Bronchial epithelial cell (primary cell): Measurements from ENCODE around the gene AGBL3. TPM values are rescaled to one million over a fixed set of nuclear protein-coding genes. Genes with fewer than 3 reads are reported as not detected.

Experiments
- DNase-seq: peaks from one replicate; pipeline ENCODE4 v3.0.0-alpha.2; 2010; ENCODE audit warnings: low read depth
- FAIRE-seq: peaks from 2 replicates; lab custom pipeline; 2011; peaks lifted over from hg19 to GRCh38; lab: Jason Lieb, UNC
- H3K27me3 ChIP-seq: 2 replicates; pipeline ENCODE4 v1.5.1; 2011; ENCODE audit warnings: low read length; ENCODE audit not compliant: control insufficient read depth, insufficient read depth
- H3K36me3 ChIP-seq: 2 replicates; pipeline ENCODE4 v1.5.1; 2011; ENCODE audit warnings: low read length; ENCODE audit not compliant: control insufficient read depth, insufficient read depth
- H3K4me3 ChIP-seq: 2 replicates; pipeline ENCODE4 v1.5.1; 2011; ENCODE audit warnings: mild to moderate bottlenecking, low read depth, low read length, control low read depth
- total RNA-seq: library from RNA; depleted of rRNA; stranded (reverse); fragments of >200 nt; gene quantifications from 2 replicates; pipeline ENCODE4 v1.2.1, GENCODE V29; 2014
- TF ChIP-seq, protein P1 (sequence below): IDR thresholded peaks from 2 replicates; pipeline ENCODE4 v1.5.1; 2011; ENCODE audit warnings: mild to moderate bottlenecking, moderate library complexity, low read length, control low read depth, inconsistent platforms; ENCODE audit not compliant: insufficient read depth, severe bottlenecking

The AGBL3 gene
- total RNA-seq, 1 donor from 2014 or later: 1.8 TPM

DNA sequence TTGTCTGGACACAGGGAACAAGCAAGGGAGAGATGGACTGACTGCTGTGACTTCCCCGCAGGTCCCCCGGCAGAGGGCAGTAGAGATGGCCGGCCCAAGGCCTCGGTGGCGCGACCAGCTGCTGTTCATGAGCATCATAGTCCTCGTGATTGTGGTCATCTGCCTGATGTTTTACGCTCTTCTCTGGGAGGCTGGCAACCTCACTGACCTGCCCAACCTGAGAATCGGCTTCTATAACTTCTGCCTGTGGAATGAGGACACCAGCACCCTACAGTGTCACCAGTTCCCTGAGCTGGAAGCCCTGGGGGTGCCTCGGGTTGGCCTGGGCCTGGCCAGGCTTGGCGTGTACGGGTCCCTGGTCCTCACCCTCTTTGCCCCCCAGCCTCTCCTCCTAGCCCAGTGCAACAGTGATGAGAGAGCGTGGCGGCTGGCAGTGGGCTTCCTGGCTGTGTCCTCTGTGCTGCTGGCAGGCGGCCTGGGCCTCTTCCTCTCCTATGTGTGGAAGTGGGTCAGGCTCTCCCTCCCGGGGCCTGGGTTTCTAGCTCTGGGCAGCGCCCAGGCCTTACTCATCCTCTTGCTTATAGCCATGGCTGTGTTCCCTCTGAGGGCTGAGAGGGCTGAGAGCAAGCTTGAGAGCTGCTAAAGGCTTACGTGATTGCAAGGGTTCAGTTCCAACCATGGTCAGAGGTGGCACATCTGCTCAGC, 178.2 kb downstream of the AGBL3 start:
- TF ChIP-seq, protein P1, sequence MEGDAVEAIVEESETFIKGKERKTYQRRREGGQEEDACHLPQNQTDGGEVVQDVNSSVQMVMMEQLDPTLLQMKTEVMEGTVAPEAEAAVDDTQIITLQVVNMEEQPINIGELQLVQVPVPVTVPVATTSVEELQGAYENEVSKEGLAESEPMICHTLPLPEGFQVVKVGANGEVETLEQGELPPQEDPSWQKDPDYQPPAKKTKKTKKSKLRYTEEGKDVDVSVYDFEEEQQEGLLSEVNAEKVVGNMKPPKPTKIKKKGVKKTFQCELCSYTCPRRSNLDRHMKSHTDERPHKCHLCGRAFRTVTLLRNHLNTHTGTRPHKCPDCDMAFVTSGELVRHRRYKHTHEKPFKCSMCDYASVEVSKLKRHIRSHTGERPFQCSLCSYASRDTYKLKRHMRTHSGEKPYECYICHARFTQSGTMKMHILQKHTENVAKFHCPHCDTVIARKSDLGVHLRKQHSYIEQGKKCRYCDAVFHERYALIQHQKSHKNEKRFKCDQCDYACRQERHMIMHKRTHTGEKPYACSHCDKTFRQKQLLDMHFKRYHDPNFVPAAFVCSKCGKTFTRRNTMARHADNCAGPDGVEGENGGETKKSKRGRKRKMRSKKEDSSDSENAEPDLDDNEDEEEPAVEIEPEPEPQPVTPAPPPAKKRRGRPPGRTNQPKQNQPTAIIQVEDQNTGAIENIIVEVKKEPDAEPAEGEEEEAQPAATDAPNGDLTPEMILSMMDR: peak; percentile 8
- FAIRE-seq (no peak), DNase-seq (no peak)
- H3K27me3 ChIP-seq: no peaks in the 10 kb centered on the region
- no peak overlapping the region for H3K4me3 ChIP-seq
- H3K36me3 ChIP-seq: peaks cover 18% of the 10 kb centered on the region

DNA sequence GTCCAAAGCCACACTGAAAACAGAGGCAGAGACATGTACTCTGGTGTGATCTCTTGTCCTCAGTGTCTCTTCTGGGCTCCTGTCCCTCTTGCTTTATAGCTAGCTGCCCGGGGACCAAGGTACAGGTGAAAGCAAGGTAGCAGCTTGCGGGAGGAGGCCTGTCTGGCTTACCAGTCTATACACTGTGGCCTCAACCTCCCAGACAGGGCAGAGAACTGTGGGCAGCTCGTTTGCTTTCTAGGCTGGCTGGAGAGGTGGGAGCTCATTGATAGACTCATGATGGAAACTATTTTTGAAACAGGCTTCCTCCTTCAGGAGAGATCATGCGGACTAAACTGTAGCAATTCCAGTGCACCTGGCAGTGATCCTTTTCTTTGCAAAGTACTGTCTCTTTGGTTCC, 179.6 kb downstream of the AGBL3 start:
- Histone ChIP-seq H3K4me3 (no peak overlapping the region), H3K27me3 (no peaks in the 10 kb centered on the region), H3K36me3 (peaks cover 18% of the 10 kb centered on the region)
- DNase-seq (no peak), FAIRE-seq (no peak)
- TF ChIP-seq, protein P1: no peak

DNA sequence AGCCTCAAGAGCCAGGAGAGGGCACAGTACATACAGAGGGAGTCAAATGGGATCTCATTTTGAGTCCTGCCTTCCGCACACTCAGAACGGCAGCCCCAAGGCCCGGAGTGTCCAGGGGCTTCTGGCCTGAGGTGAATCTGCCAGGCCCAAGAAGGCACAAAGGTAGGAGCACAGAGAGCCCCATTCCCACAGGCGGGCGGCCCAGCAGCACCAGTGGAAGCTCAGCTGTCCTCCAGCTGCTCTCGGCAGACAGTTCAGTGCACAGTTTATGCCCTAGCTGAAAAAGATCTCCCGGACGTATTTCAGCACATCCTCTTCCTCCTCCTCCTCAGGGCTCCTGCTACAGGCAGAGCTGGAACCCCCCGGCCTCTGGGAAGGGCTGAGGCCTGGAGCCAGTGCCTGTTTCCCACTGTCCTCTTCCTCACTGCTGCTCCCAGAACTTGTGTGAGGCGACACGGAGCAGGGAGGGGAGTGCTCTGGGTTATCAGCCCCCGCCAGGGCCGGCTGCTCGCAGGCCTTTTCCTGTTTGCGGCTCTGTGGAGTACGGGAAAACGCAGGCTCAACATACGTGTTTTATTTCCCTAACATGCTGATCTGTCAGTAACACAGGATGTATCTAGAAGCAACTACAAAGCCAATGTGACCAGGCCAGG, 180.2 kb downstream of the AGBL3 start:
- Histone ChIP-seq H3K36me3 (peaks cover 18% of the 10 kb centered on the region), H3K4me3 (no peak overlapping the region), H3K27me3 (no peaks in the 10 kb centered on the region)
- TF ChIP-seq, protein P1: no peak
- DNase-seq: no peak
- FAIRE-seq: no peak

DNA sequence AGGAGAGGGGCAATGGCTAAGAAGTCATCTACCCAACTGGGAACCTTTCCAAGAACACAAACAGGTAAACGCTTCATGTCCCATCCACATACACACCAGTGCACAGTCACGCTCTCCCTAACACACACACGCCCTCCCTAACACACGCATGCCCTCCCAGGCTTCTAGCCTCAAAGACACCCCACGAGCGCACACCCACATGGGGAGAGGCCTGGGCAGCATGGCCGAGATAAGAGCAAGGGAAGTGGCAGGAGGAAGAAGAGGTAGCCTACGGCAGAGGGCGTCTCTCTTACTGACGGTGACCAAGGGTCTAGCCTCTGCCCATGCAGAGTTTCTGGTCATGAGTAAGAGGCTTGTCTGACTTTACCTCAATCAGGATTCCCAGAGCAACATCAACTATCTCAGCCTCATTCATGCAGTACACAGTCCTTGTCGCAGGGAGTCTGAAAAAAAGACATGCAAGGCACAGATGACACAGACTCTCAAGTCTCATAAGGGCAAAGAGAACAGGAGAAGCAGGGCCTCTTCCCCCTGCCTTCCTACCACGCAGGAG, 181.1 kb downstream of the AGBL3 start:
- FAIRE-seq (no peak), DNase-seq (no peak)
- Histone ChIP-seq H3K4me3 (no peak overlapping the region), H3K27me3 (no peaks in the 10 kb centered on the region), H3K36me3 (peaks cover 18% of the 10 kb centered on the region)
- TF ChIP-seq, protein P1: no peak

DNA sequence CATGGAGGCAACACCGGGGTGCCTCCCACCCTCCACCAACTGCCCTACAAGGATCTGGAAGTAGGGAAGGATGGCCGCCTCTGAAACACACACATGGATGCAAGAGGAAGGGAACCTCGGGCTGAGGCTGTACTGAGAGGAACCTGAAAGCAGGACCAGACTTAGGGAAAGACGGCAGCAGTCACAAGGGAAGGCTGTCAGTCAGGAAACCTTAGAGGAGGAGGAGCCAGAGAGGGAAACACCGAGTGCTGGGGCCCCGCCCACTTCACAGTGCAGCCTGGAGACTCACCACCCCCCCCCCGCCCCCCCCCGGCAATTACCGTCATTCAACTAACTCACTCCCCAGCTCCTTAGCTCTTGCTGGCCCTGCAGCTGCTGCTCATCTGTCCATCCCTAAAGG, 181.7 kb downstream of the AGBL3 start:
- Histone ChIP-seq H3K27me3 (no peaks in the 10 kb centered on the region), H3K36me3 (peaks cover 18% of the 10 kb centered on the region), H3K4me3 (no peak overlapping the region)
- TF ChIP-seq, protein P1: no peak
- no peak for DNase-seq
- no peak for FAIRE-seq
